NOMO-1 (cell line): Measurements from ENCODE around the gene NFIC.
A peak's percentile ranks its signal among the peaks of the same experiment; 100 is the strongest.
"Not testable (repeated sequence)": the region's sequence is repeated elsewhere in the genome, so short reads cannot be mapped to it uniquely, and the experiment has no call there.

Experiments
- DNase-seq, 2 experiments: peaks; one replicate each; lab custom pipeline; 2025; ENCODE audit not compliant: unreplicated experiment in 2 of 2; lab: John Stamatoyannopoulos, UW

The NFIC gene

GRCh38 chr19:3415695-3416094 is 49.3 kb downstream of the NFIC start:
- no peak for DNase-seq

- no peak for DNase-seq
These were observed 53.9 kb downstream of the NFIC start for GRCh38 chr19:3420244-3420755.

GRCh38 chr19:3420909-3421619 is 54.7 kb downstream of the NFIC start:
- DNase-seq: no peak

GRCh38 chr19:3421656-3422055 is 55.3 kb downstream of the NFIC start:
- DNase-seq: not testable (repeated sequence)

GRCh38 chr19:3423183-3423829 is 56.9 kb downstream of the NFIC start:
- DNase-seq: no peak

- DNase-seq: no peak
These were observed 60.0 kb downstream of the NFIC start for GRCh38 chr19:3426433-3426832.

GRCh38 chr19:3430366-3430680 is 63.9 kb downstream of the NFIC start:
- not testable (repeated sequence) for DNase-seq

GRCh38 chr19:3431760-3432397 is 65.5 kb downstream of the NFIC start:
- no peak for DNase-seq

- DNase-seq: no peak
These were observed 66.9 kb downstream of the NFIC start for GRCh38 chr19:3433313-3433712.

- no peak for DNase-seq
These were observed 67.6 kb downstream of the NFIC start for GRCh38 chr19:3433805-3434540.

- DNase-seq: peak; percentile 87 to 95
These were observed 68.5 kb downstream of the NFIC start for GRCh38 chr19:3434630-3435553.

- DNase-seq: no peak
These were observed 73.7 kb downstream of the NFIC start for GRCh38 chr19:3440082-3440481.

- no peak for DNase-seq
These were observed 75.0 kb downstream of the NFIC start for GRCh38 chr19:3441089-3441985.

- DNase-seq: no peak
These were observed 75.6 kb downstream of the NFIC start for GRCh38 chr19:3441986-3442329.

GRCh38 chr19:3442487-3443071 is 76.2 kb downstream of the NFIC start:
- no peak for DNase-seq

GRCh38 chr19:3443840-3444694 is 77.7 kb downstream of the NFIC start:
- DNase-seq: no peak

GRCh38 chr19:3444695-3445234 is 78.4 kb downstream of the NFIC start:
- DNase-seq: no peak

GRCh38 chr19:3446657-3447056 is 80.3 kb downstream of the NFIC start:
- not testable (repeated sequence) for DNase-seq
